GM18499 (cell line): ENCODE data around the gene ATXN1L.
"Not testable (repeated sequence)": the region's sequence is repeated elsewhere in the genome, so short reads cannot be mapped to it uniquely, and the experiment has no call there.

Experiments used
- ATAC-seq: cut with Tn5 transposase; IDR thresholded peaks from one replicate; pipeline ENCODE4 v1.9.1; 2021; ENCODE audit warnings: moderate number of reproducible peaks; ENCODE audit not compliant: insufficient read depth, unreplicated experiment

The ATXN1L gene

GRCh38 chr16:71852158-71852557 is 6.4 kb downstream of the ATXN1L start:
- ATAC-seq: no peak

GRCh38 chr16:71852561-71852960 is 6.8 kb downstream of the ATXN1L start:
- no peak for ATAC-seq

GRCh38 chr16:71853413-71853812 is 7.6 kb downstream of the ATXN1L start:
- no peak for ATAC-seq

DNA sequence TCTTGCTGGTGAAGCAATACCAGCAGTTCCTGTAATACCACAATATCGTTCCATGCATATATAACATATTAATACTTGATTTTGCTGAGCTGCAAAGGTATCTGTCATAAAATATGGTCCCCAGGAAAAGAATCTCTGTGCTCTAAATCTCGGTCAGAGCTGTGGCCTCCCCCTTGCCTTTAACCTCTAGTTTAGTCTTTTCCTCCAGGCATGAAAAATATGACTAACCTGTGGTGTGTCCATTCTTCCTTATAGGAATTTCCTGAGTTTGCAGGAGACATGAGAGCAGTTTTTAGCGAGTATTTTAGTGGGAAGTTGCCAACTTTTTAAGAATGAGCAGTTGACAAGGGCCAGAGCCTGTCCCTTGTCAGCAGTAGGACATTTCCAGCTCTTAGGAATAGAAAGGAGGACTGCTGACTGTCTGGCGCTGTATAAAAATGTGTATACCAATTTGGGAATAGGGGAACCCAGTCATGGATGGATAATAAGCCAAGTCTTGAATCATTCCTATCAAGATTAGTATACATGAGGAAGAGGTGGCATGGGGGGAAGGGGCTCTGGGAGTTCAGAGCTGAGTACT is 8.7 kb downstream of the ATXN1L start:
- ATAC-seq: no peak

- no peak for ATAC-seq
Observed at GRCh38 chr16:71855937-71856662, 10.3 kb downstream of the ATXN1L start.

DNA sequence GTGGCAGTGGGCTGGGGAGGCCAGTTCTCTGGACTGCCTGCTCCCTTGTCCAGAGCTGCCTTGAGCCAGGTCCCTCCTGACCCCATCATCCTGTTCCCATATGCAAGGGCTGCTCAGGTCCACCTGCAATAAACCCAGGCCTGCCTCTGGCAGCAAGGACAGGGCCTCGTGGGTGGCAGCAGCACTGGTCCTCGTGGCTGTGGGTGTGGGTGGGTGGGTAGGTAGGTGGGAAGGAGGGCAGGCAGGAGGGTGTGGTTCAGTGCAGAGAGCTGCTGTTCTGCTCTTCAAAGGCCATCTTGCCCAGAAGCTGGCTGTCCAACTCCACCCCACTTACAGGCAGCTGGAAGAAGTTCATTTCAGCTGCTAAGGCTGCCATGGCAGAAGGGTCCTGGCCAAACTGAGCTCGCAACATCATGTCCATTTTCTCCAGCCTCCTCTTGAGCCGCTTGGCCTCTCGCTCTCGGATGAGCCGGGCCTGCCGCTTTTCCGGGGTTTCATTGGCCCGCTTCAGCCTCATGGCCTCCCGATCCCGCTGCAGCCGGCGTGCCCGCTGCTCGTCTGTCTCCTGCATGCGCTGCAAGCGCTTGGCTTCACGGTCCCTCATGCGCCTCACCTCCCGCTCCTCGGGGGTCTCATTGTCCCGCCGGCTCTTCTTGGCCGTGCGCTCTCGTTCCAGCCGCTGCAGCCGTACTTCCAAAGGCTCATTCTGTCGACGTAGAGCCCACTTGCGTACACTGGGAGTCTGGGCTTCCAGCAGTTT is 14.2 kb downstream of the ATXN1L start:
- ATAC-seq: no peak

DNA sequence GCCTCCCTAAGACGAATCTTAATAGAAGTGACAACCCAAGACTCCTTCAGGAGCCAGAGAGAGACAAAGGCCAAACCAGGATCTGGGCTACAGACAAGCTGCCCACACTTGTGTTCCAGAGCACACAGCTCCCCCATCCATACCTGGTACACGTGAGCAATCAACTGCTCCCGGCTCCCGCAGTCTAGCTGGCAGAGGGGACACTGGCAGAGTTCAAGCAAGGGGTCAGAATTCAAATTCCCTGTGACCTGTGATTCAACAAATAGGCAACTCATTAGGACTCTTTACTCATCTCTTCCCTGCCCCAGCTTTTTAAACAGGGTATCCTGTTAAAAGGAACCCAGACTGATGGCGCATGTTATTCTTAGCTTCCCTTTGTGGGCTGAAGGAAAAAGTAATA is 18.2 kb downstream of the ATXN1L start:
- no peak for ATAC-seq

DNA sequence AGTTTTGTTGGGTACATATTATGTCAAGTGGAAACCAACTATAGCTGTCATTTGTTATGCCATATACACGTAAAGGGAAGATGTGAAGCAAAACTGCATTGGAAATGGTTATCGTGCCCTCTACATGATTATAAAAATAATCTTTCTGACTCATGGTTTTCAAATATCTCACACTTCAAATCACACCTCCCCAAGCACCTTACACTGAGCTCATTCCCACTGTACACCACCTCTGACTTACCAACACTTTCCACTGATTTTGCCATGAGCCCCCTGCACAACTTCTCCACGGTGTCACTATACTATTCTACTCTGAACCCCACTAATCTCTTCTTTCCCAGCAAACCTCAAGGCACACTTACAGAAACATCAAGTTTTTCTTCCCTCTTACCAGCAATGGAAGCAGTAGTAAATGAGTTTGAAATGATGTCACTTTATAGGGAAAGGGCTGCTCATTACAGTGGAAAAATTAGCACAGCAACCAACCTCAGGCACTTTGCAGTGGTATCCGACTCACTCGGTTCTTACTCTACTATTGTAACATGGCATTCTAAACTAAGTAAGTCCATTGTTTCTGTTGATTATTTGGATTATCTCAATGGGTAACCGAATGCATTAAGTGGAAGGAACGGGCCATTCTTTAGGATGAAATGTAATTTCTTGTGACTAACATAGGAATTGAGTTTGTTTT is 19.5 kb downstream of the ATXN1L start:
- no peak for ATAC-seq

- not testable (repeated sequence) for ATAC-seq
Observed at GRCh38 chr16:71867175-71867574, 21.4 kb downstream of the ATXN1L start.

DNA sequence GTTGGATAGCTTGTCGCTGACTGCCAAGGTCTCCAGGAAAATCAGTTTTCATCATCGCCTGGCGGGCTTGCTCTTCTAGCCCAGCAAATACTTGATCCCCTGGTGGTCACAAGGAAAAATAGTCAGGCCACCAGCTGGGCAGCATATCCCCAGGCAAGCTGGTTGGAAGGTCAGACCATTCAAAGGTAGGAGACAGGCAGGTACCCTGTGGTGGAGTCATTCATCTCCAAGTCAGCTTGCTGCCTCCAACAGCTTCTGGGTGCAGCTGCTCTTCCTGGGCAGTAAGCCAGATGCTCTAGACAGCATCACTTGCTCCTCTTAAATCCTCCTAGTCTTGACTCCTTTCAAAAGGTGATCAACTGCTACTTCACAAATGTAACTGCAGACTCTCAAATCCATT is 22.2 kb downstream of the ATXN1L start:
- no peak for ATAC-seq

DNA sequence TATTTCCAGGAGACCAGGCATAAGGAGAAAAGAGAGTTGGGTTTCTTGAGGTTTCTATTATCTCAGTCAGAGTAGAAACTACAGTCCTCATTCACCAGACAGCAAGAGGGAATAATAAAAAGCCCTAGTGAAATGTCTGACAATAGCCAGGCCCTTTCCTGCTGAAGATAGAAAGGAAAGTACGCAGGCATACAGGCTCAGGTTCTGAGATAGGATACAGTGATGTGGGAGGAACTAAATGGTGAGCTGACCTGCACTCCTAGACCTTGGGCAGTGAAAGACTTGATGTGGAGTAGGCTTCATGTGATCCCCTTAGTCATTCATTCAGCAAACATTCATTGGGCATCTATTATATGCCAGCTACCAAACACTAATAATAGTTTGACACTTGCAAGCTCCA is 23.3 kb downstream of the ATXN1L start:
- ATAC-seq: no peak

GRCh38 chr16:71870818-71871217 is 25.0 kb downstream of the ATXN1L start:
- ATAC-seq: no peak

GRCh38 chr16:71873199-71873598 is 27.4 kb downstream of the ATXN1L start:
- ATAC-seq: no peak

DNA sequence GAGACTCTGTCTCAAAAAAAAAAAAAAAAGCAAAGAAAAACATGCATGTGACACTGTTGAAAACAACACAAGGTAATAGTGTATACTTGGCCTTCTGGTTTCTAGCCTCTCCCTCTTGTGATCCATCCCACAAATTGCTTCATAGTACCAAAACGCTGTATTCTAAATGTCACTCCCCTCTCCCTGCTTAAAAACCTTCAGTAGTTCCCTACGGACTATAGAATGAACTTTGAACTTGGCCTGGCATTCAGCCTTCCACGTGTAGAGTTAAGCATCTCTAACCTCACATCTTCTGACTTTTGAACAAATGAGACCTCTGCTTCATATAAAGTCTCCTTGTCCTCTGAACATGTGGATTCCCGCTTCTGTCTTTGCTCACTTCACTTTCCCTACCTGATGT is 33.1 kb downstream of the ATXN1L start:
- no peak for ATAC-seq

DNA sequence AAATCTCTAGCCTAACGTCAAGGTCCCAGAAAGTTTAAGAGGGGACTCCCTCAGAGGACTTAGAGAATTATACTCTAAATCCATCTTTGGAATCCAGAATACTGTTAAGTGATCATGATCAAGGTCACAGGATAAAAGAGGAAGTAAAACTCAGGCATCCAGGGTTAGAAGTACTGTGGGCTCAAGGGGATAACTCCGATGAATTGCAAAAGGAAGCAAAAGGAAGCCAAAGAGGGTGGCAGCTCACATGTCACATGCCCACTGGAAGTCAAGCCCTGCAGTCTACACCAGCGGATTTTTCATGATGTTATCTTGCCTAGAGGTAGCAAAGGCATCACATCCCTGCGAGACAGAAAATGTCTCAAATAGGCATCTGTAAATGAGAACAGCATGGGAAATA is 34.4 kb downstream of the ATXN1L start:
- no peak for ATAC-seq

- ATAC-seq: no peak
Observed at GRCh38 chr16:71882505-71883167, 36.9 kb downstream of the ATXN1L start.

GRCh38 chr16:71883168-71883848 is 37.5 kb downstream of the ATXN1L start:
- ATAC-seq: no peak

DNA sequence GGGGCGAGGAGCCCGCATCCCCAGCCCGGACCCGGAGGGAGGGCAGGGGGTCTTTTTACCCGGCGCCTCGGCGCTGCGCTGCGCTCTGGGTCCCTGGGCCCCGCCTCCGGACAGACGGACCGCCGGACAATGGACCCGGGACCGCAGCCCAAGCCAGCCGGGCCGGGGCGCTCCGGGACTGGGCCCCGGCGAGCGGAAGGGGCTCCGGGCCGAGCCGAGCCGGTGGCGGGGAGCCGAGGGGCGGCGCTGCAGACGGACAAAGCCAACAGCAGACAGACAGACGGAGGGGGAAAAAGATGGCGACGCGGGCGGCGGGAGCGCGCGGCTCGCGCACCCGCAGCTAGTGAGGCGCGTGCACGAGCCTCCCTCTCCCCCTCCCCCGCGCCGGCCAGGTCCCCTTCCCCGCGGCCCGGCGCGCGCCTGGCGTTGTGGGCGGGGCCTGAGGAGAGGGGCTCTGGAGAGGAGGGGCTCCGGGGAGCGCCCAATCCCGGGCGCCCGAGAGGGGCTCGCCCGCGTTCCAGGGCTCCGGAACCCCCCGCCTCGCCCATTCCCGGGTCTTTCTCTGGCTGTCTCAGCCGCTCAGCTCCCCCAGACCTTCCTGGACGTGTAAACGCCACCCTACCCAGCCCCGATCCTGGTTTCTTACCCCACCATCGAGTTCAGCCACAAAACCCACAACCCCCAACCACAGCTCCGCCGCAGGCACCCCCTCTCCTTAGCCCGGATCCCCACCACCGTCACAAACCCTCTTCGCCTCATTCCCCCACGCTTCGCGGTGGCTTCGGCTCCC is 38.3 kb downstream of the ATXN1L start, which contains the start of gene ZNF821:
Gene ZNF821, minus strand, starts transcription at position 334 of the 790 bp plus-strand sequence. CDS start 4,236 bp downstream, outside the sequence.
- no peak for ATAC-seq

DNA sequence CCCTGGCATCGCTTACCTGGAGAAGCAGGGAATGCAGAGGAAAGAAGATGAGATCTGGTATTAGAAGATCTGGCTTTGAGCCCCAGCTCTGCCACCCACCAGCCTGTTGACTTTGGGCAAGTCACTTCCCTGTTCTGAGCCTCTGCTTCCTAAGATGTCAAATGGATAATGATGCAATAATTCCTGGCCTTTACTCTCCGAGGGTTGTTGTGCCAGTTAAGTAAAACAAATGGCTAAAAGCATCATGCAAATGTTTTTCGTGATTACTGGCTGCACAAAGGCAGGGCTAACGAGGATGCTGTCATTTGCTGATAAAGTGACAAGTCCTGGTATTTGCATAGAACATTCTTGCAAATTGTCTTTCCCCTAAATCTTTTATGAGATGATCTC is 39.5 kb downstream of the ATXN1L start:
- ATAC-seq: no peak
